ENCODE results near the gene RFX2. TPM values are rescaled to one million over a fixed set of nuclear protein-coding genes. Genes with fewer than 3 reads are reported as not detected.

RFX2 gene
- polyA plus RNA-seq, 2 of the 4 experiments (the other 2 are of a cell fraction): 3.7 to 3.9 TPM

DNA sequence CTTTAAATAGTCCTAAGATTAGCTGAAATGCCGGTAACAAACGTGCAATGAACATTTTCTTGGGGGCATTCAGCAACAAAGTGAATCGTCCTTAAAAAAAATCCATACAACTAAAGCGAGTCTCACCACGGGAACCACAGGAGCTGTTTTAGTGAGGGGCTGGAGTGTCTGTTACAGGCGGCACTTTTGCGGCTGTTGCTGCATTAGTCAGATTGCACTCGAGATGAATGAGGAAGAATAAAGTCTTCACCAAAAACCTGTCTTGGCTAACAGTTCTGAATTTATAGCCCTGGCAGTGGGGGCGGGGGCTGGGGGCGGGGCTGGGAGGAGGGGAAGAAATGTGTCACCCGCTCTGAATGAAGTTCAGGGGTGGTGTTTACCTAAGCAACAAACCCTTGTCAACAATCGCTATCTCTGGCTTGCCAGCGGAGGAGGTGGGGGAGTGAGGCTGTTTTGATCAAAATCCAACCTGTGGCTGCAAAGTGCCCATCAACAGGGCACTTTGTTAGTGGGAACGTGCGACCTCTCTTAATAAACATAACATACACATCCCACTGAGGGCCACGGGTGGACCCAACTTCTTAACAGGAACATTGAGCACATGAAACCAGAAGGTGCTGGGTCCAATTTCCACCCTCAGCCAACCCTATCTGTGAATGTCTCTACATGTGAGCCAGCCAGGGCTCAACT lies 44.5 kb downstream of the RFX2 start:
- DNase-seq (ENCODE audit: low read depth in 1 of 2, low spot score in 1 of 2) (peak; percentile 66 to 85), ATAC-seq (peak; percentile 47 to 67), FAIRE-seq (no peak)
- H3K4me3 ChIP-seq: 0 out of 3 replicates have a peak overlapping the region, but pooled peaks have one; percentile 10
- CTCF ChIA-PET: interaction anchor here (1.7 to 3.0 kb wide), 2 partner anchors 17 to 60 kb away, joined by 6 to 11 read pairs; no protein-coding TSS in a partner anchor
- WGBS (ENCODE audit: missing lambda C conversion rate): 10% methylated on average over 13 of the region's 16 CpGs
- H3K4me2 ChIP-seq: peak overlapping the region; percentile 85
- TF ChIP-seq CHD2 (IDR thresholded peaks at IDR 0.05; ENCODE audit: low read length, partially characterized antibody) (peak; percentile 45), KDM5A (IDR thresholded peaks at IDR 0.05) (no peak), KDM1A (IDR thresholded peaks at IDR 0.05; ENCODE audit: low read depth) (no peak), HOXA7 (CRISPR knock-in tag; IDR thresholded peaks at IDR 0.05) (no peak), HOXB13 (CRISPR knock-in tag; IDR thresholded peaks at IDR 0.05; ENCODE audit: low read depth) (peak; percentile 24; the same call in 1 of the 2 replicates), HDAC2 (IDR thresholded peaks at IDR 0.05) (no peak), HEYL (CRISPR knock-in tag; IDR thresholded peaks at IDR 0.05) (no peak), MYC (IDR thresholded peaks at IDR 0.05; ENCODE audit: borderline replicate concordance, low read length) (no peak), CHD4 (IDR thresholded peaks at IDR 0.05; ENCODE audit: borderline replicate concordance) (no peak)
- TF ChIP-seq, protein P1, sequence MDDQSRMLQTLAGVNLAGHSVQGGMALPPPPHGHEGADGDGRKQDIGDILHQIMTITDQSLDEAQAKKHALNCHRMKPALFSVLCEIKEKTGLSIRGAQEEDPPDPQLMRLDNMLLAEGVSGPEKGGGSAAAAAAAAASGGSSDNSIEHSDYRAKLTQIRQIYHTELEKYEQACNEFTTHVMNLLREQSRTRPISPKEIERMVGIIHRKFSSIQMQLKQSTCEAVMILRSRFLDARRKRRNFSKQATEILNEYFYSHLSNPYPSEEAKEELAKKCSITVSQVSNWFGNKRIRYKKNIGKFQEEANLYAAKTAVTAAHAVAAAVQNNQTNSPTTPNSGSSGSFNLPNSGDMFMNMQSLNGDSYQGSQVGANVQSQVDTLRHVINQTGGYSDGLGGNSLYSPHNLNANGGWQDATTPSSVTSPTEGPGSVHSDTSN (IDR thresholded peaks at IDR 0.05): no peak
- TF ChIP-seq, protein P2, sequence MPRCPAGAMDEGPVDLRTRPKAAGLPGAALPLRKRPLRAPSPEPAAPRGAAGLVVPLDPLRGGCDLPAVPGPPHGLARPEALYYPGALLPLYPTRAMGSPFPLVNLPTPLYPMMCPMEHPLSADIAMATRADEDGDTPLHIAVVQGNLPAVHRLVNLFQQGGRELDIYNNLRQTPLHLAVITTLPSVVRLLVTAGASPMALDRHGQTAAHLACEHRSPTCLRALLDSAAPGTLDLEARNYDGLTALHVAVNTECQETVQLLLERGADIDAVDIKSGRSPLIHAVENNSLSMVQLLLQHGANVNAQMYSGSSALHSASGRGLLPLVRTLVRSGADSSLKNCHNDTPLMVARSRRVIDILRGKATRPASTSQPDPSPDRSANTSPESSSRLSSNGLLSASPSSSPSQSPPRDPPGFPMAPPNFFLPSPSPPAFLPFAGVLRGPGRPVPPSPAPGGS (IDR thresholded peaks at IDR 0.05): no peak
- TF ChIP-seq, protein P3, sequence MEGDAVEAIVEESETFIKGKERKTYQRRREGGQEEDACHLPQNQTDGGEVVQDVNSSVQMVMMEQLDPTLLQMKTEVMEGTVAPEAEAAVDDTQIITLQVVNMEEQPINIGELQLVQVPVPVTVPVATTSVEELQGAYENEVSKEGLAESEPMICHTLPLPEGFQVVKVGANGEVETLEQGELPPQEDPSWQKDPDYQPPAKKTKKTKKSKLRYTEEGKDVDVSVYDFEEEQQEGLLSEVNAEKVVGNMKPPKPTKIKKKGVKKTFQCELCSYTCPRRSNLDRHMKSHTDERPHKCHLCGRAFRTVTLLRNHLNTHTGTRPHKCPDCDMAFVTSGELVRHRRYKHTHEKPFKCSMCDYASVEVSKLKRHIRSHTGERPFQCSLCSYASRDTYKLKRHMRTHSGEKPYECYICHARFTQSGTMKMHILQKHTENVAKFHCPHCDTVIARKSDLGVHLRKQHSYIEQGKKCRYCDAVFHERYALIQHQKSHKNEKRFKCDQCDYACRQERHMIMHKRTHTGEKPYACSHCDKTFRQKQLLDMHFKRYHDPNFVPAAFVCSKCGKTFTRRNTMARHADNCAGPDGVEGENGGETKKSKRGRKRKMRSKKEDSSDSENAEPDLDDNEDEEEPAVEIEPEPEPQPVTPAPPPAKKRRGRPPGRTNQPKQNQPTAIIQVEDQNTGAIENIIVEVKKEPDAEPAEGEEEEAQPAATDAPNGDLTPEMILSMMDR (IDR thresholded peaks at IDR 0.05): no peak
- POLR2A ChIA-PET: no interaction called here
- H3K9me3 ChIP-seq: no peaks in the 10 kb centered on the region
- peaks cover 59% of the 10 kb centered on the region for H3K4me1 ChIP-seq
- peak overlapping the region; percentile 68 to 78 for H3K27ac ChIP-seq

DNA sequence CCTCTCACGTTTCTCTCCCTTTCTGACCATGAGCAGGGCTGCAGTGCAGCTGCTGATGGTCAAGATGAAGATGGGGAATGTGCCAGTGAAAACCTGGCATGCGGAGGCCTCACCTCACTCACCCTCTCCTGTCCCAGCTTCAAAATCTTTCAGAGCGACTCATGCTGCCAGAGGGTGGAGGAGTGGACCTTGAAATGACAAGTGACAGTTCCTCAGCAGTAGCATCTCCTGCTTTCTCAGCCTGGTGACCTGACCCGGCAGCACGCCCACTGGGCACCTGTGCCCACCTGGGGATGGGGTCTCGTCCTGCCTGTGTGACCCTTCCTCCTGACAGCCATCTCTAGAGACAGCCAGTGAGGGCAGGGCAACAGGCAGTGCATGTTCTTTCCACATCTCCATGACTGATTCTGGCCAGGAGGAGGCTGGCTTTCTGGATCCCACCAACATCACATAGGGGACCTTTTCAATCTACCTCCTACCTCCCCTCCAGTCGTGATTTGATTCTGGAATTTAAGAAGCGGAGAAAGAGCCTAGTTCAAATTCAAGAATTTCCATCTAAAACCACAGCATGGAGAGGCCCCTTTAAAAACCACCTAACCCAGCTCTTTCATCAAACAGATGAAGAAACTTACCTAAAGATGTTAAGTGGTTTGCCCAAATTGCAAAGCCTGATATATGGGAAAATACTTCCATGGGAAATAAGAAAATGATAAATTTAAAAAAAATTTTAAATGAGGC lies 45.8 kb downstream of the RFX2 start:
- Histone ChIP-seq H3K4me2 (peak overlapping the region; percentile 85), H3K9me3 (no peaks in the 10 kb centered on the region), H3K4me1 (peaks cover 60% of the 10 kb centered on the region), H3K27ac (peak overlapping the region in 1 of 2 experiments; percentile 68; a peak in 3 of 6 replicates), H3K4me3 (no peak overlapping the region)
- ChIA-PET CTCF (interaction anchor here (1.7 to 3.0 kb wide), 3 partner anchors 9 to 61 kb away, joined by 5 to 11 read pairs (median 6); no protein-coding TSS in a partner anchor), POLR2A (no interaction called here)
- WGBS (ENCODE audit: missing lambda C conversion rate): 68% methylated on average over 5 of the region's 8 CpGs
- FAIRE-seq (no peak), ATAC-seq (no peak), DNase-seq (ENCODE audit: low read depth in 1 of 2, low spot score in 1 of 2) (peak in 1 of 2 experiments; percentile 35)
- TF ChIP-seq HOXB13 (CRISPR knock-in tag; IDR thresholded peaks at IDR 0.05; ENCODE audit: low read depth): no peak
- no peak for TF ChIP-seq JUNB (IDR thresholded peaks at IDR 0.05)
- TF ChIP-seq, protein P2 (IDR thresholded peaks at IDR 0.05): no peak
- no peak for TF ChIP-seq RAD21 (conservative IDR thresholded peaks at IDR 0.05 in 1 of 2, IDR thresholded peaks at IDR 0.05 in 1 of 2)
- no peak for TF ChIP-seq RCOR1 (IDR thresholded peaks at IDR 0.05; ENCODE audit: low read depth, low read length)
- no peak for TF ChIP-seq ESRRA (IDR thresholded peaks at IDR 0.05; ENCODE audit: borderline replicate concordance, low read length)
- TF ChIP-seq CEBPB (IDR thresholded peaks at IDR 0.05): no peak
- TF ChIP-seq EHMT2 (IDR thresholded peaks at IDR 0.05; ENCODE audit: low read depth): no peak
- no peak for TF ChIP-seq NPAS2 (CRISPR knock-in tag; IDR thresholded peaks at IDR 0.05; ENCODE audit: borderline replicate concordance)
- TF ChIP-seq, protein P4, sequence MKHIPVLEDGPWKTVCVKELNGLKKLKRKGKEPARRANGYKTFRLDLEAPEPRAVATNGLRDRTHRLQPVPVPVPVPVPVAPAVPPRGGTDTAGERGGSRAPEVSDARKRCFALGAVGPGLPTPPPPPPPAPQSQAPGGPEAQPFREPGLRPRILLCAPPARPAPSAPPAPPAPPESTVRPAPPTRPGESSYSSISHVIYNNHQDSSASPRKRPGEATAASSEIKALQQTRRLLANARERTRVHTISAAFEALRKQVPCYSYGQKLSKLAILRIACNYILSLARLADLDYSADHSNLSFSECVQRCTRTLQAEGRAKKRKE (CRISPR knock-in tag; IDR thresholded peaks at IDR 0.05; ENCODE audit: low read depth): no peak
- no peak for TF ChIP-seq HDAC2 (IDR thresholded peaks at IDR 0.05)
- no peak for TF ChIP-seq POLR2AphosphoS2 (conservative IDR thresholded peaks at IDR 0.05; ENCODE audit: low read length)
- TF ChIP-seq KDM5A (IDR thresholded peaks at IDR 0.05): no peak
- TF ChIP-seq, protein P5, sequence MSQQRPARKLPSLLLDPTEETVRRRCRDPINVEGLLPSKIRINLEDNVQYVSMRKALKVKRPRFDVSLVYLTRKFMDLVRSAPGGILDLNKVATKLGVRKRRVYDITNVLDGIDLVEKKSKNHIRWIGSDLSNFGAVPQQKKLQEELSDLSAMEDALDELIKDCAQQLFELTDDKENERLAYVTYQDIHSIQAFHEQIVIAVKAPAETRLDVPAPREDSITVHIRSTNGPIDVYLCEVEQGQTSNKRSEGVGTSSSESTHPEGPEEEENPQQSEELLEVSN (IDR thresholded peaks at IDR 0.05; ENCODE audit: borderline replicate concordance, low read depth): no peak
- no peak for TF ChIP-seq RARB (CRISPR knock-in tag; IDR thresholded peaks at IDR 0.05)
